Esophagus muscularis mucosa (tissue), 4 donors: ENCODE data around the gene UGT2A3. TPM values are rescaled to one million over a fixed set of nuclear protein-coding genes. Genes with fewer than 3 reads are reported as not detected.

ENCODE experiments used
- DNase-seq: peaks from one replicate; pipeline ENCODE4 v3.0.0-alpha.2; 2017; ENCODE audit errors: extremely low spot score
- H3K27ac ChIP-seq, 4 donors: fragments of 200-600 bp; sonication (generic); replicated peaks in 1 of 4; 1 replicate in 3 of 4; 2 replicates in 1 of 4; pipeline ENCODE4 v1.5.1; 2016 to 2019; ENCODE audit warnings: mild to moderate bottlenecking in 1 of 4
- H3K27me3 ChIP-seq, 4 donors: fragments of 200-600 bp; sonication (generic); one replicate each; pipeline versions ENCODE4 v1.5.1 to v1.6.0; 2016 to 2019
- H3K36me3 ChIP-seq, 4 donors: fragments of 200-600 bp; sonication (generic); one replicate each; pipeline ENCODE4 v1.5.1; 2016 to 2019
- H3K4me1 ChIP-seq, 4 donors: fragments of 200-600 bp; sonication (generic); one replicate each; pipeline ENCODE4 v1.5.1; 2016 to 2019
- H3K4me3 ChIP-seq, 4 donors: fragments of 200-600 bp; sonication (generic); 1 replicate in 2 of 4; 2 replicates in 2 of 4; pipeline ENCODE4 v1.5.1; 2016 to 2019; ENCODE audit warnings: mild to moderate bottlenecking in 4 of 4, moderate library complexity in 1 of 4
- H3K9me3 ChIP-seq, 4 donors: fragments of 200-600 bp; sonication (generic); 1 replicate in 3 of 4; 2 replicates in 1 of 4; pipeline ENCODE4 v1.5.1; 2016 to 2019
- EP300 ChIP-seq: sonication (generic); formaldehyde crosslinking; IDR thresholded peaks from one replicate; pipeline ENCODE4 v1.6.1; 2017; ENCODE audit warnings: antibody characterized with exemption
- POLR2A ChIP-seq: fragments of 450-650 bp; IDR thresholded peaks from one replicate; pipeline ENCODE4 v1.6.1; 2017; ENCODE audit warnings: antibody characterized with exemption, moderate library complexity, mild to moderate bottlenecking, low read depth
- POLR2AphosphoS5 ChIP-seq, 2 donors: sonication (generic); formaldehyde crosslinking; IDR thresholded peaks; one replicate each; pipeline ENCODE4 v1.6.1; 2017; ENCODE audit warnings: antibody characterized with exemption in 2 of 2
- WGBS: methylation state at CpG from one replicate; pipeline ENCODE4 v1.1.5; 2018; 5-methylcytosine and 5-hydroxymethylcytosine counted together
- intact Hi-C: fragments of 100-400 bp; cut with DNase I; formaldehyde crosslinking; loops from one replicate; pipeline ENCODE4 v1.15.1; 2023
- total RNA-seq, 4 donors: library from RNA; depleted of rRNA; stranded (reverse); fragments of >200 nt; gene quantifications; one replicate each; pipeline versions ENCODE4 v1.1.0 to v1.2.1, GENCODE V29; 2016
- TF ChIP-seq, protein P1 (sequence below), 3 experiments: fragments of 200-600 bp in 2 of 3; fragments of 450-650 bp in 1 of 3; sonication (generic) in 2 of 3; IDR thresholded peaks; one replicate each; pipeline ENCODE4 v1.5.1; 2017 to 2019; ENCODE audit warnings: antibody characterized with exemption in 3 of 3, mild to moderate bottlenecking in 2 of 3, moderate library complexity in 1 of 3

Gene UGT2A3
- total RNA-seq, 4 donors from 2014 or later, result not detected

DNA sequence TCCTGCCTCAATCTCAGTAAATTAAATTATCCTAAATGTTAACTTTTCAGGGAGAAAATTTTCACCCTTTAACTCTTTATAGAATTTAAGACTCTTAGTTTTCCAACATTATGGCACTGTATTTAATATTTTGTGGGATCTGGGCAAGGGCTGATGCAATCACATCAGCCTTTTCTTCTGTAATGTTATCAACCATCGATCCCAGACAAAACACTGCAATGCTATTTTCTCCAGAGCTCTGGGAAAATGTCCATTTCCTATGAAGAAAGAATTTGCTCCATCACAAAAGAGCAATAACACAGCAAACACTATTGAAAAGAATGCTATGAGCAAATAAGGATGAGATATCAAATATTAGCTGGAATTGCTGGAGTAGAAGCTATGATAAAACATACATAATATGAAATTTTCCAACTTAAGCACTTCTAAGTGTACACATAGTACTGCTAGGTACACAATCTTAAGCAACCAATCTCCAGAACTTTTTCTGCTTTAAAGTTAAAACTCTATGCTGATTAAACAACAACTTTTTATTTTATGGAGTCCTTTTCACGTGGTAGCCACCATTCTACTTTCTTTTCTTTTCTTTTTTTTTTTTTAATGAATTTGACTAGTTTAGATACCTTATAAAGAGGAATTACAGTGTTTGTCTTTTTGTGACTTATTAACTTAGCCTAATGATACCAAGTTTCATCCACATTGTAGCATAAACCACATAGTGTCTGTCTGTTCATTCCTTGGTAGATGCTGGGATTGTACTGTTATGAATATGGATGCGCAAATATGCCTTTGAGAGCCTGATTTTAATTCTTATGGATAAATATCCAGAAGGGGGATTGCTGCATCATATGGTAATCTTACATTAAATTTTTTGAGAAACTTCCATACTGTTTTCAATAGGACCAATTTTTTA, 43.6 kb downstream of the UGT2A3 start:
- no peak for DNase-seq
- WGBS, result 74% methylated on average over 3 of the region's 3 CpGs
- H3K9me3 ChIP-seq, result no peaks in the 10 kb centered on the region
- intact Hi-C loops, result no loop called here
- no peak for TF ChIP-seq POLR2AphosphoS5 (IDR thresholded peaks at IDR 0.05)
- no peak for TF ChIP-seq POLR2A
- no peaks in the 10 kb centered on the region for H3K36me3 ChIP-seq
- no peak overlapping the region for H3K4me3 ChIP-seq
- H3K27me3 ChIP-seq, result no peaks in the 10 kb centered on the region
- H3K4me1 ChIP-seq, result peaks cover 0 to 21% (median 18%) of the 10 kb centered on the region in 4 donors
- H3K27ac ChIP-seq, result no peak overlapping the region

DNA sequence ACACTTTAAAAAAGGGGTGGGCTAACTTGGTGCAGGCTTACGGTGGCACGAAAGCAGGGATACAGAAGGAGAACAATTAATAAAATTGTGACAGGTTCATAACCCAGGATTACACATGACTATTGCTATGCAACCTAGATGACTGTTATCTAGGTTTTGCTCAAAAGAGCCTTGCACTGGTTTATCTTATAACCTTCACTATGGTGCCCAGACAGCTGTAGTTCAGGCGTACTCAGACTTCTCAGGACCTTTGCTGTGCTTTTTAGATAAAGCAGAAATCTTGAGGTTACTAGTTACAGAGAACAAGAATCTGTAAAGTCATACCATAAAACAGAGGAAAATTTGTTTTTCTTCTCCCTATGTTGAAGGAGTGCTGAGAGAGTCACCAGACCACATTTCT, 44.4 kb downstream of the UGT2A3 start:
- H3K36me3 ChIP-seq, result no peaks in the 10 kb centered on the region
- TF ChIP-seq, protein P1, sequence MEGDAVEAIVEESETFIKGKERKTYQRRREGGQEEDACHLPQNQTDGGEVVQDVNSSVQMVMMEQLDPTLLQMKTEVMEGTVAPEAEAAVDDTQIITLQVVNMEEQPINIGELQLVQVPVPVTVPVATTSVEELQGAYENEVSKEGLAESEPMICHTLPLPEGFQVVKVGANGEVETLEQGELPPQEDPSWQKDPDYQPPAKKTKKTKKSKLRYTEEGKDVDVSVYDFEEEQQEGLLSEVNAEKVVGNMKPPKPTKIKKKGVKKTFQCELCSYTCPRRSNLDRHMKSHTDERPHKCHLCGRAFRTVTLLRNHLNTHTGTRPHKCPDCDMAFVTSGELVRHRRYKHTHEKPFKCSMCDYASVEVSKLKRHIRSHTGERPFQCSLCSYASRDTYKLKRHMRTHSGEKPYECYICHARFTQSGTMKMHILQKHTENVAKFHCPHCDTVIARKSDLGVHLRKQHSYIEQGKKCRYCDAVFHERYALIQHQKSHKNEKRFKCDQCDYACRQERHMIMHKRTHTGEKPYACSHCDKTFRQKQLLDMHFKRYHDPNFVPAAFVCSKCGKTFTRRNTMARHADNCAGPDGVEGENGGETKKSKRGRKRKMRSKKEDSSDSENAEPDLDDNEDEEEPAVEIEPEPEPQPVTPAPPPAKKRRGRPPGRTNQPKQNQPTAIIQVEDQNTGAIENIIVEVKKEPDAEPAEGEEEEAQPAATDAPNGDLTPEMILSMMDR (IDR thresholded peaks at IDR 0.05), result no peak
- TF ChIP-seq POLR2AphosphoS5 (IDR thresholded peaks at IDR 0.05), result no peak
- TF ChIP-seq POLR2A, result no peak
- intact Hi-C loops, result no loop called here
- no peak for DNase-seq
- peaks cover 0 to 21% (median 18%) of the 10 kb centered on the region in 4 donors for H3K4me1 ChIP-seq
- no peak overlapping the region for H3K4me3 ChIP-seq
- 54% methylated on average over 3 of the region's 3 CpGs for WGBS
- no peaks in the 10 kb centered on the region for H3K9me3 ChIP-seq
- no peaks in the 10 kb centered on the region for H3K27me3 ChIP-seq
- H3K27ac ChIP-seq, result no peak overlapping the region

DNA sequence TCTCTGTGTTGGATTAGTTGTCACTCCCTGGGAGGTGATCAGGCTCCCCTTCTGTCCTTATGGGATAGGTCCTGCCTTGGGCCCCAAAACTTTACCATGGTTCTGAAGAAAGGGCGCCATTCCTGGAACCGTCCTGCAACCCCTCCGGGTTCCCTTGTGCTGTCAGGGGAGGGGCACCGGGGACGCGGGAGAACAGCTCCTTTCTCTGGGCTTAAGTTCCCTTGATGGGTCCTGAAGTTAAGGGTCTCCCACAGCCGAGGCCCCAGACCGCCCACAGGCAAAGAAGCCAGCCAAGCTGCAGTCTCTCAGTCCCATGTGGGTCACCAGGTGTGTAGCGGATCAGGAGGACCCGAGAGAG, 44.8 kb downstream of the UGT2A3 start:
- Histone ChIP-seq H3K4me3 (no peak overlapping the region), H3K27ac (peak overlapping the region in 1 of 4 donors; percentile 20), H3K36me3 (no peaks in the 10 kb centered on the region), H3K4me1 (peaks cover 0 to 21% (median 18%) of the 10 kb centered on the region in 4 donors), H3K27me3 (no peaks in the 10 kb centered on the region), H3K9me3 (no peaks in the 10 kb centered on the region)
- intact Hi-C loops, result no loop called here
- DNase-seq, result no peak
- WGBS, result 89% methylated on average over 10 of the region's 10 CpGs
- TF ChIP-seq, protein P1 (IDR thresholded peaks at IDR 0.05), result no peak
- TF ChIP-seq POLR2AphosphoS5 (IDR thresholded peaks at IDR 0.05) (no peak), EP300 (no peak), POLR2A (no peak)

DNA sequence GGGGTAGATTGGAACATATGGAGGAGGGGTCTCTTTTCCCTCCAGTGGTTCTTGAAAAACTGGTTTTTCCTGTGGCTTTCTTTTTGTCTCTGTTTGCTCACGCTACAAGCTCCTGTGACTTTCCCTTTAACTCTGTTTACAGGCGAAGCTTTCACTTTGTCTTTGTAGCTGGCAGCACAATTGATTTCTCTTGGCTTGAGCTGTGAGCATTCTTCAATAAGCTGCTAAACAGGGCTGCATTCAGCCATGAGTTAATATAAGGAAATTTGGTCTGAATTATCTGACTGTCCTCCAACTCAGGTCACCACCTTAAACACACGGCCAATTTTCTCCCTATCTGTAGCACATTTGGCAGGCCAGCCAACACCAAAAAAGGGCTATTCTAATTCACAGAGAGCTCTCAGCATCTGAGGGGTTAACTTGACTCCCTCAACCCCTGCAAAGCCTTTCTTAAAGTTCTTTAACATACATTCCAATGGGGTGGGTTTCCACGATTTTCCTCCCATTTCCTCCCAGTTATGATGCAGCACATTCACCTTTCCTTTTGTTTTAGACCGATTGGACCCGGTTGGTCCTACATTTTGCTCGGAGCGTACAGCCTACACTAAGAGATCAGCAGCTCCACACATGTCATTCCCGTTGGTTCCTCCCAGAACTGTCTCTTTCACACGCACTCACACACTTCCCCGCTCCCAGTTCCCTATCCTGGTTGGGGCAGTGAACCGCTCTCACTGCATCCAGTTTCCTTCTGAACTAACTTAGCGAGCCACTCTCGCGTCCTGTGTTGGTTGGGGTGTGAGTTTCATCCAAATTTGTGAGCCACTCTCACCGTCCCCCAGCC, 45.4 kb downstream of the UGT2A3 start:
- peak overlapping the region; percentile 22 to 43 (median 26) for H3K4me3 ChIP-seq

More for the DNA sequence above, 45.4 kb downstream of the UGT2A3 start:
- intact Hi-C loops, result no loop called here
- Histone ChIP-seq H3K9me3 (no peaks in the 10 kb centered on the region), H3K4me1 (peaks cover 0 to 21% (median 18%) of the 10 kb centered on the region in 4 donors), H3K36me3 (no peaks in the 10 kb centered on the region), H3K27me3 (no peaks in the 10 kb centered on the region), H3K27ac (peak overlapping the region in 2 of 4 donors; percentile 18 to 20)
- no peak for DNase-seq
- 49% methylated on average over 16 of the region's 16 CpGs for WGBS
- TF ChIP-seq, protein P1 (IDR thresholded peaks at IDR 0.05), result no peak
- TF ChIP-seq EP300 (no peak), POLR2A (no peak), POLR2AphosphoS5 (IDR thresholded peaks at IDR 0.05) (no peak)
